Measurements from ENCODE around the gene NHP2.

NHP2 gene

DNA sequence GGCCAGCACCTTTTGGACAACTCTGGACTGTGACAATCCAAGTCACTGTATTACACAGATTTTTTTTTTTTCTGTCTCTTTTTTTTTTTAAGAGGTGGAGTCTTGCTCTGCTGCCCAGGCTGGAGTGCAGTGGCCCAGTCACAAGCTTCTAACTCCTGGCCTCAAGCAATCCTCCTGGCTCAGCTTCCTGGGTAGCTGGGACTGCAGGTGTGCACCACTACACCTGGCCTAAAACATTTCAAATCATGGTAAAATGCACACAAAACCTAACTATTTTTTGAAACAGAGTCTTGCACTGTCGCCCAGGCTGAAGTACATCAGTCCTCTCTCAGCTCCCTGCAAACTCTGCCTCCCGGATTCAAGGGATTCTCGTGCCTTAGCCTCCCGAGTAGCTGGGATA lies 47.6 kb downstream of the NHP2 start:
- Histone ChIP-seq H3K27me3 (replicated peaks in 2 of 5; ENCODE audit: control insufficient read depth in 4 of 5, insufficient read depth in 5 of 5, low read length in 4 of 5) (no peaks in the 10 kb centered on the region), H3K36me3 (ENCODE audit: control insufficient read depth in 4 of 4, insufficient read depth in 4 of 4, low read length in 3 of 4) (no peaks in the 10 kb centered on the region), H3K4me3 (ENCODE audit: control insufficient read depth in 1 of 7, extremely low read depth in 1 of 7, insufficient read depth in 4 of 7, low read depth in 2 of 7, low read length in 6 of 7) (no peak overlapping the region), H3K9me3 (ENCODE audit: control extremely low read depth in 1 of 5, control insufficient read depth in 4 of 5, insufficient read depth in 2 of 5, low read depth in 1 of 5, low read length in 4 of 5) (no peaks in the 10 kb centered on the region), H3K27ac (ENCODE audit: insufficient read depth in 1 of 2, low read depth in 1 of 2, low read length in 2 of 2, poor library complexity in 1 of 2, severe bottlenecking in 2 of 2) (no peak overlapping the region), H3K4me1 (ENCODE audit: control extremely low read depth in 1 of 4, control insufficient read depth in 4 of 4, insufficient read depth in 4 of 4, low read length in 3 of 4) (peaks cover 4 to 15% (median 10%) of the 10 kb centered on the region in 4 experiments)
- WGBS (ENCODE audit: insufficient coverage) = 67% methylated on average over 3 of the region's 4 CpGs
- no peak for DNase-seq
- POLR2A ChIA-PET = interaction anchor here (0.6 kb wide), 1 partner anchor 10 kb away, joined by 8 read pairs; no protein-coding TSS in a partner anchor
- CTCF ChIA-PET = interaction anchor here (1.0 to 3.2 kb wide), 2 partner anchors 8 to 29 kb away, joined by 4 to 16 read pairs; no protein-coding TSS in a partner anchor

DNA sequence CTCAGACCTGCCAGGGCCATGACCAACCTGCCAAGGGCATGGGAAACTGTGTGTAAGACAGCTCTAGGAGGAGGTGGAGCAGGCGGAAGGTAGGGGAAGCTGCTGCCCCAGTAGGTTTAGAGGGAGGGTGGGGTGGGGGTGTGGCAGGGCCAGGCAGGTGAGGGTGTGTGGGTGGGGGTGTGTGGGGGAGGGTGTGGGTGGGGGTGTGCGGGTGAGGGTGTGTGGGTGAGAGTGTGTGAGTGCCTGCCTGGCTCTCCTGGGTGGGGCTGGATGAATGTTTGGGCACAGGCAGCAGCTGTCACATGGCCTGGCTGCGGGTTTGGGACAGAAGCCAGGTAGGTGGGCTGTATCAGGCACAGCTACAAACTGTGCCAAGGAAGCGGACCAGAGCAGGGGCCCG lies 49.2 kb downstream of the NHP2 start:
- H3K4me3 ChIP-seq (ENCODE audit: control insufficient read depth in 1 of 7, extremely low read depth in 1 of 7, insufficient read depth in 4 of 7, low read depth in 2 of 7, low read length in 6 of 7) = no peak overlapping the region
- no peaks in the 10 kb centered on the region for H3K27me3 ChIP-seq (replicated peaks in 2 of 5; ENCODE audit: control insufficient read depth in 4 of 5, insufficient read depth in 5 of 5, low read length in 4 of 5)
- DNase-seq = peak in 2 of 3 donors; percentile 36 to 52
- H3K4me1 ChIP-seq (ENCODE audit: control extremely low read depth in 1 of 4, control insufficient read depth in 4 of 4, insufficient read depth in 4 of 4, low read length in 3 of 4) = peaks cover 4 to 15% (median 10%) of the 10 kb centered on the region in 4 experiments
- no peak overlapping the region for H3K27ac ChIP-seq (ENCODE audit: insufficient read depth in 1 of 2, low read depth in 1 of 2, low read length in 2 of 2, poor library complexity in 1 of 2, severe bottlenecking in 2 of 2)
- CTCF ChIA-PET = interaction anchor here (0.8 to 2.2 kb wide), 5 partner anchors 16 to 41 kb away, joined by 3 to 8 read pairs (median 6); no protein-coding TSS in a partner anchor
- H3K36me3 ChIP-seq (ENCODE audit: control insufficient read depth in 4 of 4, insufficient read depth in 4 of 4, low read length in 3 of 4) = no peaks in the 10 kb centered on the region
- H3K9me3 ChIP-seq (ENCODE audit: control extremely low read depth in 1 of 5, control insufficient read depth in 4 of 5, insufficient read depth in 2 of 5, low read depth in 1 of 5, low read length in 4 of 5) = no peaks in the 10 kb centered on the region
- 13% methylated on average over 3 of the region's 5 CpGs for WGBS (ENCODE audit: insufficient coverage)
- POLR2A ChIA-PET = interaction anchor here (0.5 kb wide), 1 partner anchor 53 kb away, joined by 3 read pairs; no protein-coding TSS in a partner anchor

DNA sequence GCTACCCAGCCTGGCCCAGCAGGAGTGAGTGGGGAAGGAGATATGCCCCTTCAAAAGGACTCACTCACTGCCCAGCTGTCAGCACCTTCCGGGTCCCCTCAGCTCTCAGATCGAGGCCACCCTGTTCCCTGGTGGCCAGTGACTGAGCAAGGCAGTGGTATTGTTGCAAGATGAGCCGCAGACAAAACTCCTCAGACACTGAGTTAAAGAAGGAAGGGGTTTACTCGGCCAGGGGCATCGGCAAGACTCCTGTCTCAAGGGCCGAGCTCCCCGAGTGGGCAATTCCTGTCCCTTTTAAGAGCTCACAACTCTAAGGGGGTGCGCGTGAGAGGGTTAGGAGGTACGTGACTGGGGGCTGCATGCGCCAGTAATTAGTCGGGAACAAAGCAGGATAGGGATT lies 50.1 kb downstream of the NHP2 start:
- no peak for DNase-seq
- H3K27ac ChIP-seq (ENCODE audit: insufficient read depth in 1 of 2, low read depth in 1 of 2, low read length in 2 of 2, poor library complexity in 1 of 2, severe bottlenecking in 2 of 2) = no peak overlapping the region
- no peaks in the 10 kb centered on the region for H3K27me3 ChIP-seq (replicated peaks in 2 of 5; ENCODE audit: control insufficient read depth in 4 of 5, insufficient read depth in 5 of 5, low read length in 4 of 5)
- no peaks in the 10 kb centered on the region for H3K9me3 ChIP-seq (ENCODE audit: control extremely low read depth in 1 of 5, control insufficient read depth in 4 of 5, insufficient read depth in 2 of 5, low read depth in 1 of 5, low read length in 4 of 5)
- ChIA-PET POLR2A (interaction anchor here (0.6 kb wide), 1 partner anchor 12 kb away, joined by 4 read pairs; no protein-coding TSS in a partner anchor), CTCF (interaction anchor here (1.6 to 2.2 kb wide), 2 partner anchors 17 to 28 kb away, joined by 6 to 8 read pairs; no protein-coding TSS in a partner anchor)
- WGBS (ENCODE audit: insufficient coverage) = 91% methylated on average over 12 of the region's 12 CpGs
- peaks cover 1 to 8% (median 3%) of the 10 kb centered on the region in 4 experiments for H3K4me1 ChIP-seq (ENCODE audit: control extremely low read depth in 1 of 4, control insufficient read depth in 4 of 4, insufficient read depth in 4 of 4, low read length in 3 of 4)
- H3K4me3 ChIP-seq (ENCODE audit: control insufficient read depth in 1 of 7, extremely low read depth in 1 of 7, insufficient read depth in 4 of 7, low read depth in 2 of 7, low read length in 6 of 7) = no peak overlapping the region
- no peaks in the 10 kb centered on the region for H3K36me3 ChIP-seq (ENCODE audit: control insufficient read depth in 4 of 4, insufficient read depth in 4 of 4, low read length in 3 of 4)
